Measurements from ENCODE around the gene NDNF.

GRCh38 chr4:121025540-121025939 is 46.8 kb downstream of the NDNF start:
- TF ChIP-seq EZH2 (IDR thresholded peaks at IDR 0.05; ENCODE audit: borderline replicate concordance, insufficient read depth, low read depth, low read length, poor library complexity, severe bottlenecking) (no peak), CTCF (IDR thresholded peaks at IDR 0.05) (no peak)
